Activated CD4-positive, alpha-beta T cell treated with anti-CD3 and anti-CD28 coated beads for 4 hours (primary cell): ENCODE results near the gene HK1.
"Not testable (repeated sequence)": the region's sequence is repeated elsewhere in the genome, so short reads cannot be mapped to it uniquely, and the experiment has no call there.

ENCODE experiments used
- DNase-seq, 2 donors: peaks; one replicate each; pipeline ENCODE4 v3.0.0-alpha.2; 2020

The HK1 gene

DNA sequence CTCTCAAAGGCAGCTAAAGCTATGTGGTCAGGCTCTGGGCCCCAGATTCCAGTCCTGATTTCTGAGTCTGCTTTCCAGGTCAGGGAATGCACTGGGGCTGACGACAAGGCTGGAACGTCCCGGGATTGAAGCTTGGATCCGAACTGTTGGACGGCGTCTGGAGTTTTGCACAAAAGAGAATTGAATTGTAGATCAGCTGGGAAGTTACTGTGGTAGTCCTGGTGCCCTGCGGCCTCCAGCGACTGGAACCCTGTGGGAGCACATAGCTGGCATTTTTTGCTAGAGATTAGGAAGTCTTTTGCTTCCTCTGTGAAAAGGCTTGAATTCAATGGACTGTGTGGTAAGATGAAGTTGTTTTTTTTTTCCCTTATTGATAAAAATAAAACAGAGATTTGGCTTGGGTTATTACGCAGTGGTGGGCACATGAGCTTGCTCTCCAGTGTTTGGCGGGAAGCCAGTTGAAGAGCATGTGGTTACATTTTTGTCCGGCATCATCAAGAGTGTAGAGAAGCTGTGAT lies at the start of gene HK1:
Gene HK1, plus strand, starts transcription at position 51 of the 518 bp plus-strand sequence.
- no peak for DNase-seq

DNA sequence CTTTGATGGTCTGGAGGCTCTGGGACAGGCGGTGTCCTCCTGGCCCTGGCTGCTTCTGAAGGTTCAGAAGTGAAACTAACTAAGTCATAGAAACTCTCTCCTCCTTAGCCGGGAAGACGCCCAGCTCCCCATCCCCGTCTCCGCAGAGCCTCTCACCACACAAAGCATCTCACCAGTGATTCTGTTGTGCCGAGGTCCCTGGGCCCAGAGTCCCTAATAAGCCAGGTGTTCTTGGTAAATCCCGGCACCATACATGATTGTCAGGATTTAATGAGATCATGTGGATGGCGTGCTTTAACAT lies 48.7 kb upstream of the HK1 start:
- DNase-seq, result no peak

DNA sequence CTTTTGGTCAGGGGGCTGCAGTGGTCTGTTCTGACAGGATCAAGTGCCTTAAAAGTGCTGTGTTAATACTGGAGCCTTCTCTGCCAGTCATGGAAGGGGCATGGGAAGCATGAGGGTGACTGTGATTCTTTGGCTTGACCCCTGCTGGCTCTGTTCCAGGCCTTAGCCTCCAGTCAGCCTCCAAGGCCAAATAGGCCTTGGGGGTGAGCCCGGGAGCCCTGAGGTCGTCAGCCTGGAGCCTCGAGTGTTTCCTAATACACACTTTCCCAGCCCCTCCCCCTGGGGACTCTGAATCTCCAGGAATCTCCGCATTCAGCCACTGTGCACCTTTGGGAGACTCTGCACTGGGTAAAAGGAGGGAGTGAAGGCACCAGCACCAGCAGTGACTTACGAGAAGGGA lies 48.2 kb upstream of the HK1 start:
- no peak for DNase-seq

DNA sequence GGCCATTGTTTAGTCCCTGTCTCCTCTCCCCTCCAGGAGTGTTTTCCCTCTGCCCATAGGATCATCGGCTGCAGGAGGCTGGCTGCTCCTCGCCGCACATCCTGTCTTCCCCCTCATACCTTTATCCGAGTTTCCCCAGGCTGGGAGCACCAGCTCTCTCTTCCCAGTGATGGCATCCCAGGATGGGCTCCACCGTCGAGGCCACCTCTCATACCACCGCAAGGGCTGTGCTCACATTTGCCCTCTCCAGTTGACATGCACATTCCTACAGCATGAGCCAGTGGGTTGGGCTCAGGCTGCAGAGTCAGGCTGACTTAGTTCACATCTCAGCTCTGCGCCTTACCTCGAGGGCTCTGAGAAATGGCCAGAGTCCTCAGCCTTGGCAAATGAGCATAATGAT lies 46.0 kb upstream of the HK1 start:
- DNase-seq, result no peak

- DNase-seq, result peak in 1 of 2 donors; percentile 29
Observed at GRCh38 chr10:69232736-69233480, 45.4 kb upstream of the HK1 start.

DNA sequence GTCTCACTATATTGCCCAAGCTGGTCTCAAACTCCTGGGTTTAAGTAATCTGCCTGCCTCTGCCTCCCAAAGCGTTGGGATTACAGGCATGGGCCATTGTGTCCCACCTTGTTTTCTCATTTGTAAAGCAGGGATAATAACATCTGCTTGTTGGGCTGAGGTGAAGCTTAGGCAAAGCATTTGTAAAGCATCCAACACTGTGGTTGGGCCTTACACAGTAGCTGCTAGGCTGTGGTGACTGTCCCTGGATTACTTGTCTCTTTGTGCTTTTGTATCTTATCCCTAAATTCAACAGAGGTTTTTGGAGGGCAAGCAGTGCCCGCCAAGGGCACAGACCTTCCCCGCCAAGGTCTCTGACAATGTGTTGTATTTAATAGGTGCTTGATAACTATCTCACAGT lies 43.8 kb upstream of the HK1 start:
- no peak for DNase-seq

DNA sequence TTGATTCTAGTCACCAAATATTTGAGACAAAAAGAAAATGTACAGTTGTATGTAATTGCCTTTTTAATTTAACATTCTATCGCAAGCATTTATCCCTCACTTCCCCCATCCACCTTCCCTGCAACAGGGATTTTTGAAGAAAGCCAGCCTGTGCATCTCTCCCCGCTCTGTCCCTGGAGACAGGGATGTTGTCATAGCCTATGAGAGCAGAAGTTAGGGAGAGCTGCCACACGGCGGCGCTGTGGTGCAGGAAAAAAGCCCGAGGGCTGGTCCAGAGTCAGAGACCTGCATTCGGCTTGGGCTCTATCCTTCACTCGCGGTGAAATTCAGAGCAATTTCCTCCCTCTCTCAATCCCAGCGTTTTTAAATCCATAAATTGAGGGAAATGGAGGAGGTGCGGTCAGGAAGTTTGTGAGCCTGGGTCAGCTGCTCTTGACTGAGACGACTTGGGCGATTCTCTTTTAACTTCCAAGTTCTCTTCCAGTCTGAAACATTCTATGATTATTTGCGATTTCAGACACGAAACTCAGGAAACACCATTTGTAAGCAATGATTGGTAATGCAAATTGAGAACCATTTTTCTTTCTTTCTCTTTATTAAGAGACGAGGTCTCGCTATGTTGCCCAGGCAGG lies 40.7 kb upstream of the HK1 start:
- peak; percentile 76 to 91 for DNase-seq

- DNase-seq, result no peak
Observed at GRCh38 chr10:69239136-69239535, 39.2 kb upstream of the HK1 start.

- DNase-seq, result no peak
Observed at GRCh38 chr10:69239816-69240434, 38.4 kb upstream of the HK1 start.

GRCh38 chr10:69240455-69240854 lies 37.8 kb upstream of the HK1 start:
- no peak for DNase-seq

DNA sequence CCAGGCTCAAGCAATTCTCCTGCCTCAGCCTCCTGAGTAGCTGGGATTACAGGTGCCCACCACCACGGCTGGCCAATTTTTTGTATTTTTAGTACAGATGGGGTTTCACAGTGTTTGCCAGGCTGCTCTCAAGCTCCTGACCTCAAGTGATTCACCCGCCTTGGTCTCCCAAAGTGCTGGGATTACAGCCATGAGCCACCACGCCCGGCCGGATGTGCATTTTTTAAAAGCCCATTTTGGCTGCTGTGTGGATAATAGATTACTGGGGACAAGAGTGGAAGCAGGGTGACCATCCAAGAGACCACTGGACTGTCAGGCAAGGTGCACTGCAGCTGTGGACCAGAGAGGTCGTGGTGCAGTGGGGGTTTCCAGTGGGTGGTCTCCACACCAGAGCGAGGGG lies 36.7 kb upstream of the HK1 start:
- DNase-seq, result no peak

DNA sequence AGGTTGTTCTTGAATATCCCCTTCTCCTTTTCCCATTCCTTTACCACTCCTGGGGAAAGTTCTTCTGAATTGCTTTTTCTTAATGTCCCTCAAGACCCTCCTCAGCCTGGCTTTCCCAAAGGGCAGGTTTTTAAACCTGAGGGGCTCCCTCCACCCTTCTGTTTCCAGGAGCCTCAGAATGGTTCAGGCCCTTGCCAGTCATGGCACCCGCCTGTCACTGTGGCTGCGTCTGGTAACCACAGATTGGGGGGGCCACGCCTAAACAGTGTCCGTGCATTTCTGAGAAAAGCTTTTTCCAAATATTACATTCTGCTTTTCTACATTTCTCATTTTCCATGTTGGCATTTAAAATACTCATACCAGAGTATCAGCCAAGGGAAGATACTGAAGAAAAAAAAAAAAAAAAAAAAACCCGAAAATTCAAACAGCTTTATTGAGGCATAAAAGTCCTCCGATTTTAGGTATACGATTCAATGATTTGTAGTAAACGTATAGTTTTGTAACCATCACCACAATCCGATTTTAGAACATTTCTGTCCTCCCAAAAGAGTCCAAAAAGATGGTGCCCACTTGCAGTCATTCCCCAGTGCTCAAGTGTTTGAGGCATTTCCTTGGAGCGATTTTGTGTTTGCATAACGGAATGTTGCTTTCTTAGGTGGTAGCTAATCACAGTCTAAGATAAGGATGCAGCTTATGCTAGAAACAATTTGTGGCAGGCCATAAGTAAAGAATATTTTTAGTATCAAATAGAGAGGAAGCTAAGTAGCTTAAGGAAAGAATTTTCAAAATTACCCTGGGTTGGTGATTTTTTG lies 36.0 kb upstream of the HK1 start:
- no peak for DNase-seq

GRCh38 chr10:69242852-69243212 lies 35.5 kb upstream of the HK1 start:
- DNase-seq, result no peak

- DNase-seq, result no peak
Observed at GRCh38 chr10:69243817-69244216, 34.5 kb upstream of the HK1 start.

DNA sequence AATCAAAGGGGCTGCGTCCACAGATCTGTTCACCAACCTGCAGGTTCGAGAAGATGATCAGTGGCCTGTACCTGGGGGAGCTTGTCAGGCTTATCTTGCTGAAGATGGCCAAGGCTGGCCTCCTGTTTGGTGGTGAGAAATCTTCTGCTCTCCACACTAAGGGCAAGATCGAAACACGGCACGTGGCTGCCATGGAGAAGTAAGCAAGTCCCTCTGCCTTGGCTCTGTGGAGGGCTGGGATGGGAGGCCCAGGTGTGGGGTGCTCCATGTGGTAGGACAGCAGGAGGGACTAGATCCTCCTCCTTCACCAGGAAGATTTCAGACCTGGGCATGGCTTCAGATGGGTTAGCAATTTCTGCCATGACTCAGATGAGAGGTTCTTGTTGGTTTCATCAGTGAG lies 32.3 kb upstream of the HK1 start:
- DNase-seq, result no peak

DNA sequence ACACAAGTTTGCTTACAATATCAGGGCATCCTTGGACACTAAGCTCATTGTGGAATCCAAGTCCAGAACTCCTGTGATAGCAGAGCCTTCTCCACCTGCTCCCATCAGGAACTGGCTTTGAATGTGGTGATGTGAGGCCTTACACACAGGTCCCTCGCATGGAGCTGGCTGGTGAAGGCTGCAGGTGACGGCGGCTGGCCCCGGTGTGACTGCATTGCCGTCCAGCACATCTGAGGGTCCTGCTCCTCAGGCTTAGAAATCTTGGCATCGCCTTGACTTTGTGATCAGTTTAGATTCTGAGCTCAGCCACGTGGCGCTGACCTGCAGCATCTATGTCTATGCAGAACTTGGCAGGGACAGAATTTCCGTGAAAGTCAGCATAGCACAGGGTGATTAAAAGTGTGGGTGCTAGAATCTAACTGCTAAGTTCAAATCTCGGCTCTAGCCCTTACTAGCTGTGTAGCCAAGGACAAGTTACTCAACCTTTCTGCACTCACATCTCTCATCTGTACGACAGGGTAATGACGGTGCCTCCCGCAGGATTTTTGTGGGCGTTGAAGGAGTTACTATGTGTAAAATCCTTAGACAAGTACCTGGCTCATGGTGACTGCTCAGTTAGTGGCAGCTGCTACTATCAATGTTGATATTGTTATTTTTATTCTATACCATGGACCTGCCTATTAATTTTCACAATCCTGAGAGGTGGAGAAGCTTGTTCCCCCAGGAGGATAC lies 31.5 kb upstream of the HK1 start:
- no peak for DNase-seq

- DNase-seq, result no peak
Observed at GRCh38 chr10:69247313-69247710, 31.0 kb upstream of the HK1 start.

- DNase-seq, result no peak
Observed at GRCh38 chr10:69248117-69248730, 30.1 kb upstream of the HK1 start.

- DNase-seq, result no peak
Observed at GRCh38 chr10:69250041-69250440, 28.3 kb upstream of the HK1 start.

- not testable (repeated sequence) for DNase-seq
Observed at GRCh38 chr10:69251417-69251816, 26.9 kb upstream of the HK1 start.

GRCh38 chr10:69253171-69253570 lies 25.1 kb upstream of the HK1 start:
- DNase-seq, result no peak

GRCh38 chr10:69254877-69255276 lies 23.4 kb upstream of the HK1 start:
- no peak for DNase-seq
